OCI-M2 (cell line): Measurements from ENCODE around the gene GRK2.
A peak's percentile ranks its signal among the peaks of the same experiment; 100 is the strongest.

Experiments
- DNase-seq: peaks from one replicate; lab custom pipeline; 2025; ENCODE audit not compliant: unreplicated experiment; lab: John Stamatoyannopoulos, UW

The GRK2 gene

GRCh38 chr11:67269401-67270255 is 3.4 kb downstream of the GRK2 start:
- DNase-seq = no peak

- no peak for DNase-seq
Measured at GRCh38 chr11:67270256-67271204, 4.3 kb downstream of the GRK2 start.

- no peak for DNase-seq
Measured at GRCh38 chr11:67271205-67271540, 4.9 kb downstream of the GRK2 start.

- DNase-seq = no peak
Measured at GRCh38 chr11:67271541-67272284, 5.4 kb downstream of the GRK2 start.

GRCh38 chr11:67272327-67273259 is 6.3 kb downstream of the GRK2 start:
- DNase-seq = no peak

- DNase-seq = no peak
Measured at GRCh38 chr11:67273260-67273990, 7.2 kb downstream of the GRK2 start.

GRCh38 chr11:67274768-67275605 is 8.7 kb downstream of the GRK2 start:
- no peak for DNase-seq

- no peak for DNase-seq
Measured at GRCh38 chr11:67275606-67276409, 9.5 kb downstream of the GRK2 start.

- no peak for DNase-seq
Measured at GRCh38 chr11:67276781-67277230, 10.5 kb downstream of the GRK2 start.

- DNase-seq = peak; percentile 52
Measured at GRCh38 chr11:67277231-67277961, 11.1 kb downstream of the GRK2 start.

GRCh38 chr11:67278135-67278938 is 12.1 kb downstream of the GRK2 start:
- no peak for DNase-seq

GRCh38 chr11:67278939-67279588 is 12.8 kb downstream of the GRK2 start:
- no peak for DNase-seq

- DNase-seq = no peak
Measured at GRCh38 chr11:67279589-67280340, 13.5 kb downstream of the GRK2 start.

GRCh38 chr11:67280341-67280787 is 14.1 kb downstream of the GRK2 start:
- no peak for DNase-seq
